ENCODE measurements around the gene AMOT.

GRCh38 chrX:112800971-112801775 lies 39.5 kb downstream of the AMOT start:
- no peak for TF ChIP-seq CHD2 (IDR thresholded peaks at IDR 0.05; ENCODE audit: borderline replicate concordance, low read depth, low read length)
- TF ChIP-seq, protein P1, sequence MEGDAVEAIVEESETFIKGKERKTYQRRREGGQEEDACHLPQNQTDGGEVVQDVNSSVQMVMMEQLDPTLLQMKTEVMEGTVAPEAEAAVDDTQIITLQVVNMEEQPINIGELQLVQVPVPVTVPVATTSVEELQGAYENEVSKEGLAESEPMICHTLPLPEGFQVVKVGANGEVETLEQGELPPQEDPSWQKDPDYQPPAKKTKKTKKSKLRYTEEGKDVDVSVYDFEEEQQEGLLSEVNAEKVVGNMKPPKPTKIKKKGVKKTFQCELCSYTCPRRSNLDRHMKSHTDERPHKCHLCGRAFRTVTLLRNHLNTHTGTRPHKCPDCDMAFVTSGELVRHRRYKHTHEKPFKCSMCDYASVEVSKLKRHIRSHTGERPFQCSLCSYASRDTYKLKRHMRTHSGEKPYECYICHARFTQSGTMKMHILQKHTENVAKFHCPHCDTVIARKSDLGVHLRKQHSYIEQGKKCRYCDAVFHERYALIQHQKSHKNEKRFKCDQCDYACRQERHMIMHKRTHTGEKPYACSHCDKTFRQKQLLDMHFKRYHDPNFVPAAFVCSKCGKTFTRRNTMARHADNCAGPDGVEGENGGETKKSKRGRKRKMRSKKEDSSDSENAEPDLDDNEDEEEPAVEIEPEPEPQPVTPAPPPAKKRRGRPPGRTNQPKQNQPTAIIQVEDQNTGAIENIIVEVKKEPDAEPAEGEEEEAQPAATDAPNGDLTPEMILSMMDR (IDR thresholded peaks at IDR 0.05 in 2 of 3, conservative IDR thresholded peaks at IDR 0.05 in 1 of 3; ENCODE audit: control insufficient read depth in 2 of 3, extremely low read depth in 1 of 3, insufficient read depth in 1 of 3, low read depth in 3 of 3, low read length in 3 of 3): no peak
- no peak for TF ChIP-seq TCF3 (IDR thresholded peaks at IDR 0.05; ENCODE audit: borderline replicate concordance, insufficient read depth, low read depth, low read length)
- TF ChIP-seq HDAC6 (IDR thresholded peaks at IDR 0.05; ENCODE audit: unreplicated experiment): no peak
- TF ChIP-seq ZNF24 (IDR thresholded peaks at IDR 0.05): no peak
- no peak for TF ChIP-seq CEBPZ (IDR thresholded peaks at IDR 0.05; ENCODE audit: low read depth, low read length)
